BE2C (cell line): ENCODE measurements around the gene STRA6.

Experiments
- DNase-seq: peaks from one replicate; pipeline ENCODE4 v3.0.0-alpha.2; 2020
- H3K27me3 ChIP-seq: fragments of 250-450 bp; sonication (Bioruptor Pico); 2 replicates; pipeline ENCODE4 v1.5.1; 2020; ENCODE audit warnings: mild to moderate bottlenecking
- H3K36me3 ChIP-seq: fragments of 250-450 bp; sonication (Bioruptor Pico); 2 replicates; pipeline ENCODE4 v1.5.1; 2020; ENCODE audit warnings: mild to moderate bottlenecking
- H3K4me1 ChIP-seq: fragments of 250-450 bp; sonication (Bioruptor Pico); 2 replicates; pipeline ENCODE4 v1.5.1; 2020
- H3K4me3 ChIP-seq: 2 replicates; pipeline ENCODE4 v1.5.1; 2011; ENCODE audit warnings: low read depth, low read length
- H3K9me3 ChIP-seq: fragments of 250-450 bp; sonication (Bioruptor Pico); 2 replicates; pipeline ENCODE4 v1.5.1; 2020
- TF ChIP-seq, protein P1 (sequence below): IDR thresholded peaks from 2 replicates; pipeline ENCODE4 v1.5.1; 2012; ENCODE audit warnings: mild to moderate bottlenecking, low read depth, low read length

Gene STRA6

DNA sequence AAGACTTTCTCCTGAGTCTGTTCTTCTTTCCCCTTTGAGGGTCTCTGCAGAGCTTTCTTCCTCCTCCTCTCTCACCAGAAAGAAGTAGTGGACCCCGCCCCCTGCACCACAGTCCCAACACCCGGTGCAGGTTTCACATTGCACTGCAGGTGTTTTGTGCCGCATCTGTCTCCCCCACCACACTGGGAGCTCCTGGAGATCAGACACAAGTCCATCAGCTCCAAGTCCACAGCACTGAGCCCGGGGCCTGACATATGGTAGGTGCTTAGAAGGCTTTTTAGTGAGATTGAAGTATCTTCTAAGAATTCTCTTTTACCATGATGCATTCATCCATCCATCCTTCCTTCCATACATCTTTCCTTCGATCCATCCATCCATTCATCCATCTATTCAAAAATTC, 9.8 kb downstream of the STRA6 start:
- Histone ChIP-seq H3K36me3 (peaks cover 93% of the 10 kb centered on the region), H3K27me3 (no peaks in the 10 kb centered on the region), H3K4me1 (peaks cover 73% of the 10 kb centered on the region), H3K9me3 (no peaks in the 10 kb centered on the region), H3K4me3 (no peak overlapping the region)
- no peak for DNase-seq
- TF ChIP-seq, protein P1, sequence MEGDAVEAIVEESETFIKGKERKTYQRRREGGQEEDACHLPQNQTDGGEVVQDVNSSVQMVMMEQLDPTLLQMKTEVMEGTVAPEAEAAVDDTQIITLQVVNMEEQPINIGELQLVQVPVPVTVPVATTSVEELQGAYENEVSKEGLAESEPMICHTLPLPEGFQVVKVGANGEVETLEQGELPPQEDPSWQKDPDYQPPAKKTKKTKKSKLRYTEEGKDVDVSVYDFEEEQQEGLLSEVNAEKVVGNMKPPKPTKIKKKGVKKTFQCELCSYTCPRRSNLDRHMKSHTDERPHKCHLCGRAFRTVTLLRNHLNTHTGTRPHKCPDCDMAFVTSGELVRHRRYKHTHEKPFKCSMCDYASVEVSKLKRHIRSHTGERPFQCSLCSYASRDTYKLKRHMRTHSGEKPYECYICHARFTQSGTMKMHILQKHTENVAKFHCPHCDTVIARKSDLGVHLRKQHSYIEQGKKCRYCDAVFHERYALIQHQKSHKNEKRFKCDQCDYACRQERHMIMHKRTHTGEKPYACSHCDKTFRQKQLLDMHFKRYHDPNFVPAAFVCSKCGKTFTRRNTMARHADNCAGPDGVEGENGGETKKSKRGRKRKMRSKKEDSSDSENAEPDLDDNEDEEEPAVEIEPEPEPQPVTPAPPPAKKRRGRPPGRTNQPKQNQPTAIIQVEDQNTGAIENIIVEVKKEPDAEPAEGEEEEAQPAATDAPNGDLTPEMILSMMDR = no peak

DNA sequence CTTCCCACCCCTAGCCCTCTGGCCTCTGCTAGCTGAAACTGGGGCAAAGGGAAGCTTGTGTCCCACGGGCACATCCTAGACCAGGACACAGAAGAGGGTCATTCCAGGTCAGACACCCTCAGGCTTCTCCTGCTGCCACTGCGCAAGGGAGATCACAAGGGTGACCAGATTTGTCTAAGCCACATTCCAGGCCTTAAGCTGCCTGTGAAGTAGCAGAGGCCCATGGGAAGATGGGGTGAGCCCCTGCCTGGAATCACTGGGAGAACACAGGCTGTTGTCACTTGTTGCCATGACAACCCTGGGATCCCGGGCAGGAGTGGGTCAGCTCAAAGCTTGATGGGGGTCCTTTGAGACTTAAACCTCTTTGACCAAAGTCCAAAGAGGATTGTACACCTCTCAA, 10.8 kb downstream of the STRA6 start:
- Histone ChIP-seq H3K36me3 (peaks cover 92% of the 10 kb centered on the region), H3K9me3 (no peaks in the 10 kb centered on the region), H3K4me3 (no peak overlapping the region), H3K4me1 (peaks cover 74% of the 10 kb centered on the region), H3K27me3 (no peaks in the 10 kb centered on the region)
- TF ChIP-seq, protein P1 = no peak
- no peak for DNase-seq

DNA sequence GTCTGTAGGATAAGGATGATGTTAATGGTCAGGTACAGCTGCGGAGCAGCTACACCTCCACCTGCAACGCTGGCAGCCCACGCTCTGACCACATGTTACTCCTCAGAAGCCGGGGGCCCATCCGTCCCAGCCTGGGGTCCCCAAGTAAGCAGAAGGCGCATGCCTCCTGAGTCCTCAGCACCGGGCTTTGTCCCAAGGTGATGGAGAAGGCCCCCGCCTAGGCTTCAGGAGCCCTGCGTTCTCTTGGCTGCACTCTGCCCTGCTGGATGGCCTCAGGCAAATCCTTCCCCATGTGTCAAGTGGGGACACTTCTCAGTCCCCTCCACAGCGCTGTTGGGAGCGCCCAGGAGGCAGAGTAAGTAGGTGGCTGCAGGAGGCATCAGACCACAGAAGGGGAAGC, 14.4 kb downstream of the STRA6 start:
- TF ChIP-seq, protein P1 = no peak
- Histone ChIP-seq H3K27me3 (no peaks in the 10 kb centered on the region), H3K4me1 (peaks cover 40% of the 10 kb centered on the region), H3K4me3 (no peak overlapping the region), H3K9me3 (no peaks in the 10 kb centered on the region), H3K36me3 (peaks cover 89% of the 10 kb centered on the region)
- DNase-seq = peak; percentile 35

DNA sequence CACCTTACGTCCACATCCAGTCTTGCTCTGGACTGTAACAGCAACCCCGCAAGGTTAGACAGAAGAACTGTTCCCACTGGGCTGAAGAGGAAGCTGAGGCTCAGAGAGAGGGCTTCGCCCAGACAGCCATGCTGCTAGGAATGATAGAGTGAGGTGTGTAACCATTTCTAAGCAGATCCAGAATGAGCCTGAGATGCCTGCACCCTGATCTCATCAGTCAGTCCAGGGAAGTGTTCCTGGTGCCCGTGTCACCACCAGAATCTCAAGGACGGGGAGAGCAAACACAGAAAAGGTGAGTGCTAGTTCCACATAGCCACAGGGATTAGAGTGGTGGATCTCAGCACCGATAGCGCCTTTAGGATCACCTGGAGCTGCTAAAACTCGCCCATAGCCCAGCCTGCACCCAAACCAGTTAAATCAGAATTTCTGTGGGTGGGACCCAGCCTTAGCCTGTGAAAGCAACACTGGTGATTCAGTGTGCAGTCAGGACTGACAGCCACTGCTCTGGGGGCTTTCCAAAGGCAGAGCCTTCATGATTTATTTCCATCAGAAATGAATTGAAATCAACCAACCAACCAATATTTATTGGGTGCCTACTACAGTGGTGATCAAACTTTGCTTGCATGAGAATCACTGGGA, 16.8 kb downstream of the STRA6 start:
- TF ChIP-seq, protein P1 = no peak
- H3K36me3 ChIP-seq = peaks cover 90% of the 10 kb centered on the region
- no peaks in the 10 kb centered on the region for H3K9me3 ChIP-seq
- DNase-seq = no peak
- H3K4me1 ChIP-seq = peaks cover 29% of the 10 kb centered on the region
- no peak overlapping the region for H3K4me3 ChIP-seq
- H3K27me3 ChIP-seq = no peaks in the 10 kb centered on the region

DNA sequence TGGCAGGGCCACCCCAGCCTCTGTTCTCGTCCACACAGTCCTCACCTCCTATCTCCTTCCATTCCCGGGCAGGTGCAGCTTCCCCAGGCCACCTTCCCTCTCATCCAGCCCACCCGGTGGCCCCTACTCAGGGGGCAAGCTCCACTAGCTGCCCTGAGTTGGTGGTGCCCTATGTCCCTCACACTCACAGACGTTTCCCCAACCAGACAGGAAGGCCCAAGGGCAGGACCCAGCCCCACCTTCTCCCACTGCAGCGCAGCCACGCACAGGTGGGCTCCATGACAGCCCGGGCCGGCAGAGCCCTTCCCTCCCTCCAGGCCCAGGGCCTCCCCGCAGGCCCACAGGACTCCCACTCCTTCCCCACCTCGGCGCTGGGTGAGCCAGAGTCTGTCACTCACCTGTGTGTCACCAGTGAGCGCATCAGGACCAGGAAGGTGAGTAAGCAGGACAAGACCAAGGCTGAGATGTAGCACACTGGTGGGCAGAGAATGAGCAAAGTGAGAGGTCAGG, 17.9 kb downstream of the STRA6 start:
- peaks cover 41% of the 10 kb centered on the region for H3K4me1 ChIP-seq
- peaks cover 92% of the 10 kb centered on the region for H3K36me3 ChIP-seq
- no peak for DNase-seq
- no peaks in the 10 kb centered on the region for H3K27me3 ChIP-seq
- H3K9me3 ChIP-seq = no peaks in the 10 kb centered on the region
- H3K4me3 ChIP-seq = no peak overlapping the region
- TF ChIP-seq, protein P1 = no peak

DNA sequence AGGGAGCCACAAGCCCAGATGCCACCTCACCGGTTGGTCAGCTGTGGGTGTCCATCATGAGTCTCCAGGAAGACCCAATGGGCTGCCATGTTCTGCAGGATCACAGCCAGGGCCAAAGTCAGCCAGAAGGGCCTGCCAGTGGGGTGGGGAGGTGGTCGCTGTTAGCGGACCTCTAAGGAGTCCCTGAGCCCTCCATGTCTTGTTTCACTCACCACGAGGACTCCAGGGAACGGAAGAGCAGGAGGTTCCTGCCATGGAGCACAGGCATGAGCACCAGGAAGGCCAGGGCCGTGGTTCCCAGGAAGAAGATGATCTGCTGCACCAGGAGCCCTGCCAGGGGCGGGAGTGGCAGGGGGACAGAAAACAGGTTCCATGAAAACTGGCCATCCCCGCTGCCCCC, 20.5 kb downstream of the STRA6 start:
- H3K27me3 ChIP-seq = no peaks in the 10 kb centered on the region
- peaks cover 77% of the 10 kb centered on the region for H3K36me3 ChIP-seq
- peaks cover 50% of the 10 kb centered on the region for H3K4me1 ChIP-seq
- H3K4me3 ChIP-seq = no peak overlapping the region
- DNase-seq = peak; percentile 21
- TF ChIP-seq, protein P1 = no peak
- H3K9me3 ChIP-seq = no peaks in the 10 kb centered on the region
